K562 (cell line): Measurements from ENCODE around the gene GALE. TPM values are rescaled to one million over a fixed set of nuclear protein-coding genes. Genes with fewer than 3 reads are reported as not detected.
A peak's percentile ranks its signal among the peaks of the same experiment; 100 is the strongest.

Experiments used
- ATF7 ChIP-seq: fragments of 450-650 bp; IDR thresholded peaks from 2 replicates; pipeline ENCODE4 v1.7.1; 2014; ENCODE audit warnings: mild to moderate bottlenecking, moderate library complexity
- CBFB ChIP-seq: sonication (generic); formaldehyde crosslinking; IDR thresholded peaks from 2 replicates; pipeline ENCODE4 v1.4.0; 2020; ENCODE audit warnings: mild to moderate bottlenecking, missing genetic modification reagents
- CBX5 ChIP-seq: IDR thresholded peaks from 2 replicates; pipeline ENCODE4 v1.6.1; 2014; ENCODE audit warnings: low read depth, borderline replicate concordance
- CREB1 ChIP-seq, 2 experiments: sonication (generic) in 1 of 2; formaldehyde crosslinking in 1 of 2; IDR thresholded peaks; 2 replicates each; pipeline versions ENCODE4 v1.6.1 to v1.8.0; 2012 to 2022; ENCODE audit warnings: inconsistent platforms in 1 of 2, mild to moderate bottlenecking in 1 of 2, missing genetic modification reagents in 1 of 2, moderate library complexity in 1 of 2
- DMBX1 ChIP-seq: fragments of 250-450 bp; sonication (Bioruptor Pico); IDR thresholded peaks from 2 replicates; pipeline ENCODE4 v1.8.0; 2022; ENCODE audit warnings: inconsistent platforms, mild to moderate bottlenecking, moderate library complexity, borderline replicate concordance
- EGR1 ChIP-seq: fragments of 450-650 bp; conservative IDR thresholded peaks from 2 replicates; pipeline ENCODE4 v1.6.1; 2017; ENCODE audit warnings: mild to moderate bottlenecking
- ETV1 ChIP-seq: fragments of 450-650 bp; conservative IDR thresholded peaks from 2 replicates; pipeline ENCODE4 v1.6.1; 2016; ENCODE audit warnings: missing genetic modification characterization, control low read depth, low read depth, missing compliant biosample characterization
- FOXK1 ChIP-seq: sonication (generic); formaldehyde crosslinking; IDR thresholded peaks from 2 replicates; pipeline ENCODE4 v1.8.0; 2022; ENCODE audit warnings: missing genetic modification reagents, mild to moderate bottlenecking, borderline replicate concordance
- HDAC1 ChIP-seq, 2 experiments: fragments of 450-650 bp; IDR thresholded peaks; 2 replicates each; pipeline ENCODE4 v1.6.1; 2016 to 2017; ENCODE audit warnings: inconsistent platforms in 1 of 2, mild to moderate bottlenecking in 1 of 2, moderate library complexity in 1 of 2
- KDM4B ChIP-seq, 2 experiments: fragments of 450-650 bp in 1 of 2; sonication (generic) in 1 of 2; IDR thresholded peaks; 2 replicates each; pipeline ENCODE4 v1.6.1; 2016 to 2017; ENCODE audit warnings: borderline replicate concordance in 2 of 2, antibody characterized with exemption in 1 of 2, low read depth in 1 of 2, mild to moderate bottlenecking in 1 of 2
- MAFK ChIP-seq: IDR thresholded peaks from 2 replicates; pipeline ENCODE4 v1.6.1; 2011; ENCODE audit warnings: low read length, improper control_type of control experiment
- MED1 ChIP-seq: sonication (generic); formaldehyde crosslinking; IDR thresholded peaks from 2 replicates; pipeline ENCODE4 v1.8.1; 2023; ENCODE audit warnings: missing genetic modification reagents, borderline replicate concordance
- MTA2 ChIP-seq: fragments of 450-650 bp; IDR thresholded peaks from 2 replicates; pipeline ENCODE4 v1.6.1; 2016; ENCODE audit warnings: low read depth
- NFYB ChIP-seq: IDR thresholded peaks from 2 replicates; pipeline ENCODE4 v1.6.1; 2011; ENCODE audit warnings: mild to moderate bottlenecking, moderate library complexity; ENCODE audit not compliant: insufficient read length; ENCODE audit errors: extremely low read depth
- PTRF ChIP-seq: fragments of 450-650 bp; IDR thresholded peaks from 2 replicates; pipeline ENCODE4 v1.6.1; 2016; ENCODE audit warnings: mild to moderate bottlenecking, missing genetic modification characterization, missing compliant biosample characterization
- SAFB ChIP-seq: fragments of 200-400 bp; formaldehyde crosslinking; IDR thresholded peaks from 2 replicates; pipeline ENCODE4 v1.6.1; 2017; ENCODE audit warnings: low read depth, low read length, borderline replicate concordance
- STAG1 ChIP-seq: sonication (generic); formaldehyde crosslinking; IDR thresholded peaks from 2 replicates; pipeline ENCODE4 v1.5.0; 2020; ENCODE audit warnings: missing genetic modification reagents, borderline replicate concordance
- TAF15 ChIP-seq: fragments of 200-400 bp; formaldehyde crosslinking; IDR thresholded peaks from 2 replicates; pipeline ENCODE4 v1.6.1; 2017; ENCODE audit warnings: mild to moderate bottlenecking, low read depth, low read length, moderate library complexity
- TARDBP ChIP-seq: fragments of 450-650 bp; IDR thresholded peaks from 2 replicates; pipeline ENCODE4 v1.6.1; 2016
- TCFL5 ChIP-seq: fragments of 250-450 bp; sonication (Bioruptor Pico); conservative IDR thresholded peaks from 2 replicates; pipeline ENCODE4 v1.6.1; 2021; ENCODE audit warnings: mild to moderate bottlenecking, moderate library complexity, matching md5 sums
- TEAD1 ChIP-seq, 2 experiments: fragments of 450-650 bp in 1 of 2; sonication (generic) in 1 of 2; formaldehyde crosslinking; IDR thresholded peaks; 2 replicates each; pipeline versions ENCODE4 v1.4.0 to v1.8.0; 2020 to 2022; ENCODE audit warnings: mild to moderate bottlenecking in 2 of 2, missing genetic modification reagents in 1 of 2
- ZKSCAN3 ChIP-seq: fragments of 250-450 bp; sonication (Bioruptor Pico); IDR thresholded peaks from 2 replicates; pipeline ENCODE4 v1.4.0; 2020
- ZNF239 ChIP-seq: fragments of 250-450 bp; sonication (Bioruptor Pico); IDR thresholded peaks from 2 replicates; pipeline ENCODE4 v1.4.0; 2020; ENCODE audit warnings: mild to moderate bottlenecking
- ZNF253 ChIP-seq: fragments of 250-450 bp; sonication (Bioruptor Pico); conservative IDR thresholded peaks from 2 replicates; pipeline ENCODE4 v1.6.1; 2021; ENCODE audit warnings: mild to moderate bottlenecking
- ZNF589 ChIP-seq: fragments of 200-800 bp; sonication (Bioruptor generic); IDR thresholded peaks from 2 replicates; pipeline ENCODE4 v1.6.1; 2016; ENCODE audit warnings: low read depth, missing genetic modification characterization, missing compliant biosample characterization
- ZNF79 ChIP-seq: fragments of 250-450 bp; sonication (Bioruptor Pico); IDR thresholded peaks from 2 replicates; pipeline ENCODE4 v1.4.0; 2020; ENCODE audit warnings: low read depth, mild to moderate bottlenecking, moderate library complexity
- polyA plus RNA-seq, 8 experiments: library from polyadenylated mRNA; depleted of rRNA in 4 of 8; stranded (reverse) in 5 of 8; unstranded in 3 of 8; fragments of >200 nt; fragmentation: Nextera tagmentation in 2 of 8; fragmentation: Illumina TruSeq in 1 of 8; extraction: Ambion mirVana in 2 of 8; extraction: Trizol in 1 of 8; gene quantifications; 2 replicates each; pipeline versions ENCODE4 v1.2.1 to v1.2.3, GENCODE V29; 2011 to 2014; ENCODE audit warnings: inconsistent platforms in 1 of 8, missing spikeins in 1 of 8
- total RNA-seq, 7 experiments: library from RNA; depleted of rRNA in 6 of 7; stranded (reverse); fragments of >200 nt in 6 of 7; fragmentation: Illumina TruSeq in 2 of 7; extraction: Trizol in 2 of 7; gene quantifications; 2 replicates each; pipeline versions ENCODE4 v1.2.1 to v1.2.3, GENCODE V29; 2011 to 2021; ENCODE audit warnings: low replicate concordance in 1 of 7
- TF ChIP-seq, protein P1 (sequence below), 3 experiments: IDR thresholded peaks in 2 of 3; conservative IDR thresholded peaks in 1 of 3; 2 replicates each; pipeline ENCODE4 v1.5.1; 2011 to 2012; ENCODE audit warnings: low read length in 3 of 3, mild to moderate bottlenecking in 3 of 3, control low read depth in 2 of 3, improper control_type of control experiment in 1 of 3, inconsistent platforms in 1 of 3, low read depth in 1 of 3, mixed read lengths in 1 of 3, moderate library complexity in 1 of 3; ENCODE audit not compliant: insufficient read depth in 2 of 3
- TF ChIP-seq, protein P2 (sequence below): fragments of 250-450 bp; sonication (Bioruptor Pico); IDR thresholded peaks from 2 replicates; pipeline ENCODE4 v1.8.0; 2021; ENCODE audit warnings: moderate library complexity, mild to moderate bottlenecking, inconsistent platforms

The GALE gene
- total and polyA plus RNA-seq, 9 of the 15 experiments (the other 6 are each of a cell fraction or from before 2014, with no cell fraction given) = 8.4 to 139 (median 88.3) TPM

DNA sequence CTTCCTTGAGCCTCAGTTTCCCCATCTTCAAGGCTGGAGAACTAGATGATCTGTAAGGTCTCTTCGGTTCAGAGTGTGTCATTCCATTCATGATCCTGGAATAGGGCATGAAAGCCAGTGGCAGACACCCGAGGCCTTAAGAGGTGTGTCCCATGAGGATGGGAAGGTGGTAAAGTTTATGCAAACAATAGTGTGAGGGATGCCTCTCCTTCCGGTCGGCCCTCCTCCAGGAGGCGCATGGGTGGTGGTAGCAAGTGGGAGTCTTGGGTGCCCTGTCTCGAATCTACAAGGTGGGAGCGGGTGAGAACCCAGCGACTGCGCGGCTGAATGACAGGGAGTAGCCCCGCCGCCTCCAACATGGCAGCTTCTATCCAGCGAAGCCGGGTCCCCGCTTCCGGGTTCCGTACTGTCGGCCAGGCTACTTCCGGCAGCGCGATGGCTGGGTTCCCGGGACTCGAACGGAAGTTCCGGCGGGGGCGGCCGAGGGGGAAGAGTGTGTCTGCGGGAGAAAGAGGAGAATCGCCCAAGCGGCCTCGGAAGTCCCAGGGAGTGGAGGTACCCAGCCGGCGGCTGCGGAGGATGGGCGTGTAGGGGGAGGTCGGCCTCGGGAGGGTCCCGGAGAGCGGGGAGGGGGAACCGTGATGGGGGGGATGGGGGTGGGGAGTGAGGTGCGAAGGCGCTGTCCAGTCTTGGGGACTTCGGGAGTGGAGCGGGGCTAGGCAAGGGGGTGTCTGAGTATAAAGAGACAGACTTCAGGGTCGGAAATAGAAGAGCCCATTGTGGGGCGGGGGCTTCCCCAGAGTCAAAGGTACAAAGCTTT, 9.6 kb downstream of the GALE start, which contains the start of gene LYPLA2 (continued):
- 0 out of 2 replicates have a peak, but pooled peaks have one; percentile 30 for TF ChIP-seq ZNF589 (CRISPR knock-in tag)
- peak; percentile 85; the same call in 1 of the 2 replicates for TF ChIP-seq TARDBP
- no peak for TF ChIP-seq MTA2
- no peak for TF ChIP-seq ZNF239 (CRISPR knock-in tag)
- peak; percentile 49; the same call in 1 of the 2 replicates for TF ChIP-seq CREB1 (IDR thresholded peaks at IDR 0.05)
- TF ChIP-seq CREB1 (CRISPR knock-in tag; IDR thresholded peaks at IDR 0.05) = 0 out of 2 replicates have a peak, but pooled peaks have one; percentile 31
- TF ChIP-seq STAG1 (CRISPR knock-in tag) = no peak
- TF ChIP-seq CBFB (CRISPR knock-in tag) = peak; percentile 84
- TF ChIP-seq, protein P1, sequence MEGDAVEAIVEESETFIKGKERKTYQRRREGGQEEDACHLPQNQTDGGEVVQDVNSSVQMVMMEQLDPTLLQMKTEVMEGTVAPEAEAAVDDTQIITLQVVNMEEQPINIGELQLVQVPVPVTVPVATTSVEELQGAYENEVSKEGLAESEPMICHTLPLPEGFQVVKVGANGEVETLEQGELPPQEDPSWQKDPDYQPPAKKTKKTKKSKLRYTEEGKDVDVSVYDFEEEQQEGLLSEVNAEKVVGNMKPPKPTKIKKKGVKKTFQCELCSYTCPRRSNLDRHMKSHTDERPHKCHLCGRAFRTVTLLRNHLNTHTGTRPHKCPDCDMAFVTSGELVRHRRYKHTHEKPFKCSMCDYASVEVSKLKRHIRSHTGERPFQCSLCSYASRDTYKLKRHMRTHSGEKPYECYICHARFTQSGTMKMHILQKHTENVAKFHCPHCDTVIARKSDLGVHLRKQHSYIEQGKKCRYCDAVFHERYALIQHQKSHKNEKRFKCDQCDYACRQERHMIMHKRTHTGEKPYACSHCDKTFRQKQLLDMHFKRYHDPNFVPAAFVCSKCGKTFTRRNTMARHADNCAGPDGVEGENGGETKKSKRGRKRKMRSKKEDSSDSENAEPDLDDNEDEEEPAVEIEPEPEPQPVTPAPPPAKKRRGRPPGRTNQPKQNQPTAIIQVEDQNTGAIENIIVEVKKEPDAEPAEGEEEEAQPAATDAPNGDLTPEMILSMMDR (IDR thresholded peaks at IDR 0.05 in 2 of 3, conservative IDR thresholded peaks at IDR 0.05 in 1 of 3; ENCODE audit: insufficient read depth in 2 of 3, low read depth in 1 of 3, low read length in 3 of 3) = no peak
- no peak for TF ChIP-seq FOXK1
- no peak for TF ChIP-seq NFYB
- no peak for TF ChIP-seq DMBX1
- no peak for TF ChIP-seq CBX5
- TF ChIP-seq ZNF253 (CRISPR knock-in tag) = no peak
- TF ChIP-seq TEAD1 (CRISPR knock-in tag; IDR thresholded peaks at IDR 0.05) = peak; percentile 24 to 75; a peak in 1 of 4 replicates
- TF ChIP-seq, protein P2, sequence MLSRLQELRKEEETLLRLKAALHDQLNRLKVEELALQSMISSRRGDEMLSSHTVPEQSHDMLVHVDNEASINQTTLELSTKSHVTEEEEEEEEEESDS = no peak
- TF ChIP-seq TAF15 = no peak
- no peak for TF ChIP-seq PTRF (tag)
- no peak for TF ChIP-seq ZNF79 (CRISPR knock-in tag)
- peak in 1 of 2 experiments; percentile 88; a peak in 2 of 4 replicates for TF ChIP-seq HDAC1 (IDR thresholded peaks at IDR 0.05)
- no peak for TF ChIP-seq ZKSCAN3 (CRISPR knock-in tag)
- TF ChIP-seq MED1 = no peak
- no peak for TF ChIP-seq TCFL5 (CRISPR knock-in tag)
- peak in 1 of 2 experiments; percentile 92; a peak in 1 of 4 replicates for TF ChIP-seq KDM4B (IDR thresholded peaks at IDR 0.05; ENCODE audit: borderline replicate concordance in 2 of 2, low read depth in 1 of 2)
- no peak for TF ChIP-seq MAFK
- TF ChIP-seq ETV1 = peak; percentile 97
- TF ChIP-seq ATF7 = peak; percentile 72
- TF ChIP-seq EGR1 = peak; percentile 95
- TF ChIP-seq SAFB = no peak
